H9 (cell line): Measurements from ENCODE around the gene SAP25. TPM values are rescaled to one million over a fixed set of nuclear protein-coding genes. Genes with fewer than 3 reads are reported as not detected.

Source experiments
- DNase-seq: peaks from one replicate; pipeline ENCODE4 v3.0.0-alpha.2; 2017
- H2AFZ ChIP-seq: one replicate; pipeline ENCODE4 v1.6.1; 2013; ENCODE audit warnings: mild to moderate bottlenecking, low read length, control low read depth, moderate library complexity
- H2AK5ac ChIP-seq: 2 replicates; pipeline ENCODE4 v1.6.1; 2013; ENCODE audit warnings: low read length, control low read depth, mixed read lengths; ENCODE audit not compliant: insufficient read length
- H2BK120ac ChIP-seq: one replicate; pipeline ENCODE4 v1.6.1; 2013; ENCODE audit warnings: low read depth, mild to moderate bottlenecking, low read length, control low read depth, inconsistent platforms; ENCODE audit not compliant: poor library complexity, severe bottlenecking
- H2BK12ac ChIP-seq: 2 replicates; pipeline ENCODE4 v1.6.1; 2013; ENCODE audit warnings: low read length, control low read depth, mixed read lengths, low read depth; ENCODE audit not compliant: insufficient read length
- H2BK15ac ChIP-seq: 2 replicates; pipeline ENCODE4 v1.6.1; 2013; ENCODE audit warnings: low read depth, low read length, control low read depth
- H2BK20ac ChIP-seq: one replicate; pipeline ENCODE4 v1.6.1; 2013; ENCODE audit warnings: low read depth, mild to moderate bottlenecking, low read length, control low read depth, inconsistent platforms; ENCODE audit not compliant: poor library complexity, severe bottlenecking
- H2BK5ac ChIP-seq: 2 replicates; pipeline ENCODE4 v1.6.1; 2013; ENCODE audit warnings: low read length, control low read depth, mixed read lengths; ENCODE audit not compliant: insufficient read length
- H3K14ac ChIP-seq: 2 replicates; pipeline ENCODE4 v1.6.1; 2013; ENCODE audit warnings: low read length, control low read depth; ENCODE audit not compliant: insufficient read depth
- H3K18ac ChIP-seq: 2 replicates; pipeline ENCODE4 v1.6.1; 2013; ENCODE audit warnings: low read depth, mild to moderate bottlenecking, mixed read lengths, low read length, control low read depth; ENCODE audit not compliant: insufficient read length
- H3K23ac ChIP-seq: 2 replicates; pipeline ENCODE4 v1.6.1; 2013; ENCODE audit warnings: low read length, control low read depth, mixed read lengths, low read depth; ENCODE audit not compliant: insufficient read length
- H3K23me2 ChIP-seq: 2 replicates; pipeline ENCODE4 v1.6.1; 2013; ENCODE audit warnings: low read depth, mild to moderate bottlenecking, mixed read lengths, low read length, control low read depth; ENCODE audit not compliant: insufficient read length, poor library complexity, severe bottlenecking
- H3K27ac ChIP-seq: 2 replicates; pipeline ENCODE4 v1.5.1; 2013; ENCODE audit warnings: low read length, control low read depth, mixed read lengths, low read depth; ENCODE audit not compliant: insufficient read length
- H3K27me3 ChIP-seq: 2 replicates; pipeline ENCODE4 v1.6.1; 2013; ENCODE audit warnings: low read length, control low read depth, inconsistent platforms; ENCODE audit not compliant: insufficient read depth
- H3K4ac ChIP-seq: 2 replicates; pipeline ENCODE4 v1.6.1; 2013; ENCODE audit warnings: low read depth, mild to moderate bottlenecking, control low read depth, inconsistent platforms, low read length, moderate library complexity
- H3K4me1 ChIP-seq: 2 replicates; pipeline ENCODE4 v1.6.1; 2013; ENCODE audit warnings: low read length, control low read depth, inconsistent platforms; ENCODE audit not compliant: insufficient read depth
- H3K4me2 ChIP-seq: 2 replicates; pipeline ENCODE4 v1.6.1; 2013; ENCODE audit warnings: low read length, control low read depth, mixed read lengths; ENCODE audit not compliant: insufficient read length, insufficient read depth
- H3K56ac ChIP-seq: 2 replicates; pipeline ENCODE4 v1.6.1; 2013; ENCODE audit warnings: low read depth, mild to moderate bottlenecking, mixed read lengths, low read length, control low read depth; ENCODE audit not compliant: insufficient read length
- H3K79me1 ChIP-seq: 2 replicates; pipeline ENCODE4 v1.6.1; 2013; ENCODE audit warnings: low read depth, mild to moderate bottlenecking, moderate library complexity, low read length, control low read depth, inconsistent platforms; ENCODE audit not compliant: insufficient read depth, poor library complexity, severe bottlenecking
- H3K79me2 ChIP-seq: 2 replicates; pipeline ENCODE4 v1.6.1; 2013; ENCODE audit warnings: low read length, control low read depth, inconsistent platforms; ENCODE audit not compliant: insufficient read depth
- H3K9ac ChIP-seq: 2 replicates; pipeline ENCODE4 v1.6.1; 2013; ENCODE audit warnings: low read length, control low read depth, mixed read lengths; ENCODE audit not compliant: insufficient read length; ENCODE audit errors: extremely low read depth
- H3K9me3 ChIP-seq: one replicate; pipeline ENCODE4 v1.6.1; 2013; ENCODE audit warnings: low read depth, low read length, inconsistent platforms; ENCODE audit not compliant: control insufficient read depth
- H3T11ph ChIP-seq: one replicate; pipeline ENCODE4 v1.6.1; 2013; ENCODE audit warnings: mild to moderate bottlenecking, low read length, control low read depth, inconsistent platforms
- H4K20me1 ChIP-seq: one replicate; pipeline ENCODE4 v1.6.1; 2013; ENCODE audit not compliant: control insufficient read depth, insufficient read length, insufficient read depth
- H4K5ac ChIP-seq: 2 replicates; pipeline ENCODE4 v1.6.1; 2013; ENCODE audit warnings: low read depth, mild to moderate bottlenecking, mixed read lengths, low read length, control low read depth; ENCODE audit not compliant: insufficient read length
- H4K8ac ChIP-seq: replicated peaks from 2 replicates; pipeline ENCODE4 v1.6.1; 2013; ENCODE audit warnings: low read length, control low read depth, mixed read lengths, low read depth; ENCODE audit not compliant: insufficient read length
- H4K91ac ChIP-seq: 2 replicates; pipeline ENCODE4 v1.6.1; 2013; ENCODE audit warnings: low read depth, mild to moderate bottlenecking, moderate library complexity, mixed read lengths, low read length, control low read depth; ENCODE audit not compliant: insufficient read length
- H3K27ac Mint-ChIP-seq, 3 experiments: 2 replicates in 2 of 3; 3 replicates in 1 of 3; pipeline ENCODE4 v1.8.0; 2020 to 2021; ENCODE audit warnings: mixed read lengths in 3 of 3, mild to moderate bottlenecking in 1 of 3, moderate library complexity in 1 of 3
- H3K27me3 Mint-ChIP-seq: 2 replicates; pipeline ENCODE4 v1.8.0; 2021; ENCODE audit warnings: low read depth, mild to moderate bottlenecking, moderate library complexity, mixed read lengths
- H3K36me3 Mint-ChIP-seq, 3 experiments: 2 replicates in 2 of 3; 3 replicates in 1 of 3; pipeline ENCODE4 v1.8.0; 2020 to 2021; ENCODE audit warnings: low read depth in 3 of 3, mixed read lengths in 3 of 3; ENCODE audit not compliant: insufficient read depth in 1 of 3
- H3K4me1 Mint-ChIP-seq, 2 experiments: 2 replicates each; pipeline ENCODE4 v1.8.0; 2020; ENCODE audit warnings: mixed read lengths in 2 of 2
- H3K4me3 Mint-ChIP-seq, 2 experiments: 2 replicates in 1 of 2; 3 replicates in 1 of 2; pipeline ENCODE4 v1.8.0; 2020 to 2021; ENCODE audit warnings: mild to moderate bottlenecking in 2 of 2, mixed read lengths in 2 of 2, moderate library complexity in 1 of 2
- H3K9me3 Mint-ChIP-seq, 2 experiments: 2 replicates in 1 of 2; 3 replicates in 1 of 2; pipeline ENCODE4 v1.8.0; 2020; ENCODE audit warnings: mild to moderate bottlenecking in 2 of 2, mixed read lengths in 2 of 2, moderate library complexity in 1 of 2
- WGBS: extraction: QIAGEN DNeasy Blood & Tissue Kit; methylation state at CpG from one replicate; pipeline ENCODE4 v1.1.7; 2013; ENCODE audit warnings: missing lambda C conversion rate, low lambda C conversion rate, mixed read lengths; ENCODE audit not compliant: insufficient read length; ENCODE audit errors: extremely low coverage; 5-methylcytosine and 5-hydroxymethylcytosine counted together
- total RNA-seq: library from RNA; stranded (reverse); gene quantifications from 2 replicates; pipeline ENCODE4 v1.2.1, GENCODE V29; 2021
- TF ChIP-seq, protein P1 (sequence below): fragments of 200-600 bp; sonication (generic); conservative IDR thresholded peaks from 3 replicates; pipeline ENCODE4 v1.8.0; 2021; ENCODE audit warnings: antibody characterized with exemption, mild to moderate bottlenecking

SAP25 gene
- total RNA-seq, 1 experiment from 2014 or later, result 4.2 TPM

DNA sequence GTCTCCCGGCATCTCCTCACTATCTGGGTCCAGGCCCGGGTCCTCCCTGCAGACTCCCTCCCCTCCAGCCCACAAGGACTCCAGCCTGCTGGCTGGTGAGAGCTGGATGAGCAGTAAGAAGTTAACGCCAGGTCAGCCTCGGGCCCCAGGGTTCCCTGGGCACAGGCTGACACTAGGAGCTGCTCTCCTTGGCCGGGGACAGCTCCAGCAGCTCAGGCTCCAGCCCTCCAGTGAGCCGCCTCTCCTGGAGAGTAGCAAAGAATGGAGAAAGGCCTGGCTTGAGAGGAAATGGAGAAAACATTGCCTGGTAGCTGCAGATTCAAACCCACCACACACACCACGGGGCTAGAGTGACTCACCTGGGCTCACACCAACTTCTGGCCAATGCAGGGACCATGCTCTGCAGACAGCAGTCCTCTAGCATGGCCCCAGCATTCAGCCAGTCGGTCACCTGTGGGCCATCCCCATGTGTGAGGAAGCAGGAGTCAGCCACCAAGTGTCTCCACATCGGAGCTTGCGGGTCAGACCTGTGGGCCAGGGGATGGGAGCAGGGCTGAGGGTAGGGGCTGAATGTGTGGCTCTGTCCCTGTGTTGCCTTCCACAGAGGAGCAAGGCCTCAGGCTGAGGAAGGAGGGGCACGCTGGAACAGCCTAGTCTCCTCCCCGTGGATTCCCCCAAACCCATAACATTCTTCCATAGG lies 6.5 kb downstream of the SAP25 start:
- Histone ChIP-seq H3K79me1 (no peaks in the 10 kb centered on the region), H3K27me3 (no peaks in the 10 kb centered on the region), H4K5ac (no peak overlapping the region), H4K8ac (no peak overlapping the region), H3K18ac (no peak overlapping the region), H2BK5ac (no peak overlapping the region), H3K27ac (no peak overlapping the region), H2BK15ac (0 out of 2 replicates have a peak overlapping the region, but pooled peaks have one; percentile 25), H2BK120ac (no peak overlapping the region), H3K23me2 (peaks cover 9% of the 10 kb centered on the region), H2BK20ac (no peak overlapping the region), H2BK12ac (no peak overlapping the region), H3K4me1 (peaks cover 9% of the 10 kb centered on the region; the same call in 1 of the 2 replicates), H3K4ac (no peak overlapping the region), H3K23ac (no peak overlapping the region), H4K20me1 (no peaks in the 10 kb centered on the region), H3K79me2 (no peaks in the 10 kb centered on the region), H3K9ac (no peak overlapping the region), H3K56ac (no peak overlapping the region), H3K4me2 (no peak overlapping the region), H3K9me3 (no peaks in the 10 kb centered on the region), H2AK5ac (no peak overlapping the region), H4K91ac (no peak overlapping the region), H3T11ph (no peak overlapping the region), H3K14ac (no peak overlapping the region), H2AFZ (no peak overlapping the region)
- TF ChIP-seq, protein P1, sequence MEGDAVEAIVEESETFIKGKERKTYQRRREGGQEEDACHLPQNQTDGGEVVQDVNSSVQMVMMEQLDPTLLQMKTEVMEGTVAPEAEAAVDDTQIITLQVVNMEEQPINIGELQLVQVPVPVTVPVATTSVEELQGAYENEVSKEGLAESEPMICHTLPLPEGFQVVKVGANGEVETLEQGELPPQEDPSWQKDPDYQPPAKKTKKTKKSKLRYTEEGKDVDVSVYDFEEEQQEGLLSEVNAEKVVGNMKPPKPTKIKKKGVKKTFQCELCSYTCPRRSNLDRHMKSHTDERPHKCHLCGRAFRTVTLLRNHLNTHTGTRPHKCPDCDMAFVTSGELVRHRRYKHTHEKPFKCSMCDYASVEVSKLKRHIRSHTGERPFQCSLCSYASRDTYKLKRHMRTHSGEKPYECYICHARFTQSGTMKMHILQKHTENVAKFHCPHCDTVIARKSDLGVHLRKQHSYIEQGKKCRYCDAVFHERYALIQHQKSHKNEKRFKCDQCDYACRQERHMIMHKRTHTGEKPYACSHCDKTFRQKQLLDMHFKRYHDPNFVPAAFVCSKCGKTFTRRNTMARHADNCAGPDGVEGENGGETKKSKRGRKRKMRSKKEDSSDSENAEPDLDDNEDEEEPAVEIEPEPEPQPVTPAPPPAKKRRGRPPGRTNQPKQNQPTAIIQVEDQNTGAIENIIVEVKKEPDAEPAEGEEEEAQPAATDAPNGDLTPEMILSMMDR, result no peak
- Mint-ChIP-seq H3K4me3 (no peak overlapping the region; a peak in 1 of 5 replicates), H3K9me3 (peaks cover 0 to 2% of the 10 kb centered on the region in 2 experiments; a peak in 1 of 5 replicates), H3K4me1 (peaks cover 30 to 39% of the 10 kb centered on the region in 2 experiments), H3K36me3 (peaks cover 2 to 5% (median 4%) of the 10 kb centered on the region in 3 experiments; a peak in 3 of 7 replicates), H3K27ac (no peak overlapping the region), H3K27me3 (peaks cover 5% of the 10 kb centered on the region)
- WGBS, result no CpG with 5 or more reads among the region's 12 CpGs
- peak; percentile 38 for DNase-seq
